PC-9 (cell line): ENCODE results near the gene SARS2.

Source experiments
- EZH2 ChIP-seq: fragments of 200-600 bp; sonication (generic); IDR thresholded peaks from 2 replicates; pipeline ENCODE4 v1.8.0; 2017; ENCODE audit warnings: antibody characterized with exemption, low read depth
- TF ChIP-seq, protein P1 (sequence below): fragments of 200-600 bp; sonication (generic); conservative IDR thresholded peaks from 2 replicates; pipeline ENCODE4 v1.6.1; 2017; ENCODE audit warnings: mixed run types, antibody characterized with exemption, mild to moderate bottlenecking, moderate library complexity

- TF ChIP-seq, protein P1, sequence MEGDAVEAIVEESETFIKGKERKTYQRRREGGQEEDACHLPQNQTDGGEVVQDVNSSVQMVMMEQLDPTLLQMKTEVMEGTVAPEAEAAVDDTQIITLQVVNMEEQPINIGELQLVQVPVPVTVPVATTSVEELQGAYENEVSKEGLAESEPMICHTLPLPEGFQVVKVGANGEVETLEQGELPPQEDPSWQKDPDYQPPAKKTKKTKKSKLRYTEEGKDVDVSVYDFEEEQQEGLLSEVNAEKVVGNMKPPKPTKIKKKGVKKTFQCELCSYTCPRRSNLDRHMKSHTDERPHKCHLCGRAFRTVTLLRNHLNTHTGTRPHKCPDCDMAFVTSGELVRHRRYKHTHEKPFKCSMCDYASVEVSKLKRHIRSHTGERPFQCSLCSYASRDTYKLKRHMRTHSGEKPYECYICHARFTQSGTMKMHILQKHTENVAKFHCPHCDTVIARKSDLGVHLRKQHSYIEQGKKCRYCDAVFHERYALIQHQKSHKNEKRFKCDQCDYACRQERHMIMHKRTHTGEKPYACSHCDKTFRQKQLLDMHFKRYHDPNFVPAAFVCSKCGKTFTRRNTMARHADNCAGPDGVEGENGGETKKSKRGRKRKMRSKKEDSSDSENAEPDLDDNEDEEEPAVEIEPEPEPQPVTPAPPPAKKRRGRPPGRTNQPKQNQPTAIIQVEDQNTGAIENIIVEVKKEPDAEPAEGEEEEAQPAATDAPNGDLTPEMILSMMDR: no peak
- no peak for TF ChIP-seq EZH2
These were observed 60.0 kb downstream of the SARS2 start for GRCh38 chr19:38870612-38871011.
